Dedifferentiated amniotic fluid mesenchymal stem cell (primary cell): Measurements from ENCODE around the gene TBL1X.
A peak's percentile ranks its signal among the peaks of the same experiment; 100 is the strongest.
"Not testable (repeated sequence)": the region's sequence is repeated elsewhere in the genome, so short reads cannot be mapped to it uniquely, and the experiment has no call there.

Source experiments
- DNase-seq: peaks from one replicate; pipeline ENCODE4 v3.0.0-alpha.2; 2016; ENCODE audit errors: extremely low spot score

Gene TBL1X

DNA sequence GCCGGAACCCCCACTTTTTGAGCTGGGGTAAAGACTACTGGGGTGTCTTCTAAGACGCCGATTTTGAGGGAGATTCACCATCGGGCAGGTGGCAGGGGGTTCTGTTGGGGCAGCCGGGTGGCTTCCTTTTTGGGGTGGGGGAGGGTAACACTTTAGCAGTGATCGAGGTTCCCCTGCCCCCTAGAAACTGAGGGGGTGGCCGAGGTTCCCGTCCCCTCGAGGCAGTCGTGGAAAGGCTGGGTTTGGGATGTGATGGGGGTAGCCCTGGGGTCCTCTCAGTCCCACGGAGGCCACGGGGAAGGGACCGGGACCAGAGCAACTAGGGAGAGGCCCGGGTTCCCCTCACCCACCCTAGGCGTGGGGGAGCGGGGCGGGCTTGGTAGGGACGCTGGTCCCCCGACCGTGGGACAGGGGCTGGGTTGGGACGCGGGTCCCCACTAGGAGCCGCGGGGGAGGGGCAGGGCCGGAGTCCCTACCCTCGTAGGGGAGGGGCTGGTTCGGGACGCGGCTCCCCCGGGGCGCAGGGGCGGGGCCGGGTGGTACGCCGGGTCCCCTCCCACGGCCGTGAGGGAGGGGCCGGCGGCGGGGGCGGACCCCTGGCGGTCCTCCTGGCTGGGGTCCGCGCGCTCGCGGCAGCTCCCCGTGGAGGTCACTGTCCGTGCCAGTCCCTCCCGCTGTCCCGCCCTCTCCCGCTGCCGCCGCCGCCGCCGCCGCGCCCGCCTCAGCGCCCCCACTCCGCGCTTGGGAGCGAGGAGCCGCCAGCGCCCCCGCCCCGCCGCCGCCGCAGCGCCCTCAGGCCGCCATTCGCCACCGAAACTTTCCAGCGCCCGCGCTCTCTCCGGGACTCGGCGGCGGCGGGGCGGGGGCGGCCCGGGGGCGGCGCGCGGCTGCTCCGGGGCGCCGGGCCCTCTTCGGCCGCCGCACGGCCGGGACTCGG lies at the start of gene TBL1X:
TBL1X (plus strand) TSS at position 624 of the 937 bp plus-strand sequence. CDS start 188,529 bp downstream, outside the sequence.
- DNase-seq: no peak

DNA sequence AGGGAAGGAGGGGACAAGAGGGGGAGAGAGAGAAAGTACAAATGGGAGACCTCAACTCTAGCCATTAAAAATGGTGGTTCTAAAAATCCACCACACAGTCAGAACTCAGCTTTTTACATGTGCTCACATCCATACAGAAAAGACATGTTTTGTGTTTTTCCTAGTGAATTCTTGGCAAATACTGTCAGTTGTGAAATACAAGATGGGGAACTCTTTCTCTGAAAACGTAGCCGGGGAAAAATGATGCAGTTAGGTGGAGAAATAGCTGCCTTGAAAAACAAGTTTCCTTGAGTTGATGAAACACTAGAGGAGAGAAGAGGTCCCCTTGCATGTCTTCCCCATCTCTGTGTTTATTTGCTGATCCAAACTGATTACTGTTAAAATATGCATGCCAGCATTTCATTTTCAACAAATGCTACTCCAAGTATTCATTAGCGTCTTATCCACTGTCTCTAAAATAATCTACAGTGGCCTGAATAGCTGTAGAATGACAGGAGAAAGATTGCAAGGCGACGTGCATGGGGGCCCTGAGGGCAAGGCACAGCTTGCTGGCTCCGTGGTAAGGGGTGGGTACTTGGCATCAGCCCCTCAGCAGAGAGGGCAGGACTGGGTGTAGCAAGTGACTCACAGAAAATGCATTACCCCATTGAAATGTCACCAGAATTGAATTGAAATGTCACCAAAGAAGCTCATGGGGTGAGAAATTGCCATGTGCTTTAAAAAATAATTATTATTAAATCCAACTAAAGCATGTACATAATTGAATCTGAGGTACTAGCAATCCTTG lies 48.1 kb upstream of the TBL1X start:
- peak; percentile 60 for DNase-seq

DNA sequence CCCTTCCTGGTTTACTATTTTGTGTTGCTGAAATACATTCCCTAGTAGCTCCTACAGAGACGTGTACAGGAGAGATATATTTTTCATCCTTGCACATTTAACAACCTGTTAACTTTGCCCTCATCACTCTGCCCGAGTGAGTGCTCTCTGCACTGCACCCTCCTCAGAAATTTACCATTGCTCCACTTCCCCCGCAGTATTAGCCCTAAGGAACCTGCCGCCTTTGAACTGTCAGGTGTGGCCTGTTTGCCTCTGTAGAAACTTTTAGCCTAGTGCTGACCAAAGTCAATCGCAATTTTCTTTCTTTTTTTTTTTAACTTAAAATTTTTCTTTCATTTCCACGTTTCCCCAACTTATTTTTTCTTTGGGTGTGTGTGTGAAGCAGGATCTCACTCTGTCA lies 46.6 kb upstream of the TBL1X start:
- DNase-seq: no peak

DNA sequence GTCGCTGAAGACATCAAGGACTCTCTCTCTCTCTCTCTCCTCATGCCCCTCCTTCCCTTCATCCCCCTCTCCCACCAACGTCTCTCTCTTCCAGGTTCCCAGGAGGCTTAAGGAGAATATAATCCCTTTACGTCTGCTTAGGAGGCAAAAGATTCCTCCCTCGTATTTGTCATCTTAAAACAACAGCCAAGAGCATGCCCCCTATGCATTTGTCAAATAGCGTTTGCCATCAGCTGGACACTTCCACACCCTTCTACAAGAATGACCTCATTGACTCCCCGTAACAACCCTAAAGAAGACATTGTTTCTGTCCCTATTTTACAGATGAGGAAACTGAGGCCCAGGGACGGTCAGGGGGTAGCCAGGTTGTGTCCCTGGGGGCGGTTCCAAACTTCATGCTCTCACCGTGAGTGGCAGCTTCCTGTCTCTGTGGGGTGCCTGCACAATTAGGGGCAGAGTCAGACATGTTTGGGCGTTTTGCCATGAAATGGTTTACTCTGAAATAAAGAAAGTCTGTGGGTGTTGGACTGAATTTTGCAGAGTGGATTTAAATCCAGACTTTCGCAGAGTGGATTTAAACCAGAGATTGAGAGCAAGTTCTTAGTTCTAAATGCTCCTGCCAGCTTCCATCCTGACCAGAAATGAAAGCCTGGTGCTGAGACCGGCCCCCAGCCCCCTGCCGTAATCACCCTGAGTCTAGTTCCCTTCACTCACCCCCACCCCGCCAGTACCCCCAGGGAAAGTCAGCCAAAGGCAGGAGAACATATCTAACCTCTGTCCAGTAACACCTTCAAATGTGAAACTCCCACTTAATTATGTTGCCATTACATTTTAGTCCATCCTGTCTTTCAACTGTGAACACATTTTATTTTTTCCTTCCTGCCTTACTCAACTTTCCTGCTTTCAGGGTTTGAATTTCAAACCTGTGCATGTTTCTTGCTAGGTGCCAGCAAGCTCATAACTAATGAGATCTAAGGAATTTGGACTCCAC lies 44.3 kb upstream of the TBL1X start:
- DNase-seq: no peak

DNA sequence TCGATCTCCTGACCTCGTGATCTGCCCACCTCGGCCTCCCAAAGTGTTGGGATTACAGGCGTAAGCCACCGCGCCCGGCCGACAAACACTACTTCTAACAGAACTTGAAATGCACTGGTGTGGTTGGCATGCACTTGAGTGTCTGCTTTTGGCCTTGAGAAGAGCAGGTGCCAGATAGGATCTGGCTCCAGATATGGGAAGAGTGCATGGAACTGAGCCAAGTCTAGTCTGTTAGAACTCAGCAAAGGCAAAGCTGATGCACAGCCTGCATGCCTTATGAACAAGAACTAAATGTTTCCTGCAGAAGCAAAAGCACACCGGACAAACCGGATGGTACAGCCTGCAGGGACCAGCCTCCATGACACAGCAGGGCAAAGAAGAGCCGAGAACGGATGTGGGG lies 35.1 kb upstream of the TBL1X start:
- no peak for DNase-seq

DNA sequence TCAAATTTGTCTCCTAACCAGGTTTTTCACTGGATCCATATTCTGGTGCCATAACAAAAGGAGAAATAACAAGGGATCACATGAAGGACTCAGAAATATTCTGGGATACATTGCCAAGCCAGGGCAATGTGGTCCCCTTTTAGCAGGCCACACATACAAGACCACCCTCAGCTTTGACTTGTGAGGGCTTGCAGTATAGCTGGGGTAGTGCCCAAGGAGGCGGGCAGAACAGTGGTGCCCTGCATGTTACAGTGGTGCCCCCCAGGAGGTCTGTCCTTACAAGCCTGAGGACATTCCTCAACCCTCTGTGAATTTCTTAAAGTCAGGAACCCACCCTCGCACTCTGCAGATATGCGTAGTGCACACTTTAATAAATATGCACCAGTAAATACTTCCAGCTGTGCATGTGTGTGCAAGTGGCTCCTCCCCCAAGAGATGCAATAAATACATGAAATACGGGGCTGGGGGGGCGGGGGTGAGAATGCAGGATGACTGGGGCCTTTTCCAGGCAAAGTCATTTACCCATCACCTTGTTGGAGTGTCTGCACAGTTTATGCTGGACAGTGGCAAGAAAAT lies 34.4 kb upstream of the TBL1X start:
- DNase-seq: no peak

DNA sequence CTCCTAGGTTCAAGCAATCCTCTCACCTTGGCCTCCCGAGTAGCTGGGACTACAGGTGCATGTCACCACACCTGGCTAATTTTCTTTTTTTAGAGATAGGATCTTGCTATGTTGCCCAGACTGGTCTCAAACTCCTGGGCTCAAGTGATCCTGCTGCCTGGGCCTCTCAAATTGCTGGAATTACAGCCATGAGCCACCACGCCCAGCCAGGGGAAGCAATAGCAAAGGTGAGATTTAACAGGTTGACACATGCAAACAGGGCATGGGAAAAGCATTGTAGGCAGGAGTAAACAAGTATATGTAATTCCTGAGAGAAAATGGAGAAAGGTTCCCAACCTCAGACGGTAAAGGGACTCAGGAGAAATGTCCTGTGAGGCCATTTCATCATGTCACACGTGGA lies 33.6 kb upstream of the TBL1X start:
- DNase-seq: no peak

DNA sequence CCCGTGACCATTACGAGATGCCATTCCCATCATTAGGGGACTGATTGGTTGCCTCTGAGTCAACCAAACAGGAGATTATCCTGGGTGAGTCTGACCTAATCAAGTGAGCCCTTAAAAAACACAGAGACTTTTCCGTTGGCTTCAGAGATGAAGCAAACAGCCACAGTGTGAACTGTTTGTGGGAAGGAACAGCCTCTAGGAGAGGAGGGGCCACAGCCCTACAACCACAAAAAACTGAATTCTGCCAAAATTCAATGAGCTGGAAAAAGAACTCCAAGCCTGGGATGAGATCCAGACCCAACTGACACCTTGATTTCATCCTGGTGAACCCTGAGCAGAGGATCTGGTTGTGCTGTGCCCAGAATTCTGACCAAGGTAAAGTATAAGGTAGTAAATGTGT lies 31.3 kb upstream of the TBL1X start:
- no peak for DNase-seq

DNA sequence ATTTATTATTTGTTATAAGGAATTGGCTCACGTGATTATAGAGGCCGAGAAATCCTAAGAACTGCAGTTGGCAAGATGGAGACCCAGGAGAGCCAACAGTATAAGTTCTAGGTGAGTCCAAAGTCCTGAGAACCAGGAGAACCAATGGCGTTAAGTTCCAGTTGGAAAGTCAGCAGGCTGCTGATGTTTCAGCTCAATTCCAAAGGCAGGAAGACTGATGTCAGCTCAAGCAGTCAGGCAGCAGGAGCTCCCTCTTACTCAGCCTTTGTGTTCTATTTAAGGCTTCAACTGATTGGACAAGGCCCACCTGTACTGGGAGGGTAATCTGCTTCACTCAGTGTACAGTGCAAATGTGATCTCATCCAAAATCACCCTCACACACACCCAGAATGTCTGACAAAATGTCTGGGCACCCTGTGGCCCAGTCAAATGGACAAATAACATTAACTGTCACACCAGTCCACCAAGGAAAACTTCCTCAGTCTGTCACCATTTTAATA lies 30.8 kb upstream of the TBL1X start:
- DNase-seq: no peak

DNA sequence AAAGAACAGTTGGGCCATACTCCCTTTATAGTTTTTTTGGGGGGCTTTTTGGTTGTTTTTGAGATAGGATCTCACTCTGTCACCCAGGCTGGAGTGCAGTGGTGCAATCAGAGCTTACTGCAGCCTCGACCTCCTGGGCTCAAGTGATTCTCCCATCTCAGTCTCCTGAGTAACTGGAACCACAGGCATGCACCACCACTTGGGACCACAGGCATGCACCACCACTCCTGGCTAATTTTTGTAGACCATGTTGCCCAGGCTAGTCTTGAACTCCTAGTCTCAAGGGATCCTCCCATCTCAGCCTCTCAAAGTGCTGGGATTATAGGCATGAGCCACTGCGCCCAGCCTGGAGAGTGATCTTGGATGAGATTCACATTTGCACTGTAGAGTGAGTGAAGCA lies 29.8 kb upstream of the TBL1X start:
- DNase-seq: not testable (repeated sequence)

DNA sequence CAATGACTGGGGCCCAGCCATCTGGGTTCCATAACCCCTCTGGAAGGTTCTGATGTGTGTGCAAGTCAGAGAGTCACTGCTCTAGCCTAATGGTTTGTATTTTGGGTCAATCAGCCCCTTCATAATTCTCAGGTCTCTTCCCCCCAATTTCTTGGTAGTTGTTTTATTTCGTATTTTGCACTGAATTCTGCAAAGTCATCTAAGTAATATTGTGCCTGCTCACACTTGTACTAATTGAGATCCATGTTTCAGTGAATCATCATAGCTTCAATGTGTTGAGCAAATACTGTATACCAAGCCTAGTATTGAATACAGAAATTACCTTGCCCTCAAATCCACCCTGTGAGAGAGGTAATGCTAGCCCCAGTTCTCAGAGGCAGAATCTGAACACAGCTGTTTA lies 28.0 kb upstream of the TBL1X start:
- no peak for DNase-seq

DNA sequence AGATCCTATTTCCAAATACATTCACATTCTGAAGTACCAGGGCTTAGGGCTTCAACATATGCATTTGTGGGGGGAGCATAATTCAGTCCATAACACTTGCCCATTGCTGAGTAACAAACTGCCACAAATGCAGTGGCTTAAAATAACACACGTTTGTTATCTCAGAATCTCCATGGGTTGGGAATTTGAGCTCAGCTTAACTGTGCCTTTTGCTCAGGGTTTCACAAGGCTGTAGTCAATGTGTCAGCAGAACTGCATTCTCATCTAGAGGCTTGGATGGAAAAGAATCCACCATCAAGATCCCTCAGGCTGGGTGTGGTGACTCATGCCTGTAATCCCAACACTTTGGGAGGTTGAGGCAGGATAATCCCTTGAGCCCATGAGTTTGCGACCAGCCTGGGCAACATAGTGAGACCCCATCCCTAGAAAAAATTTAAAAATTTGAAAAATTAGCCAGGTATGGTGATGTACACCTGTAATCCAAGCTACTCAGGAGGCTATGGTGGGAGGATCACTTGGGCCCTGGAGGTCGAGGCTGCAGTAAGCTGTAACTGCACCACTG lies 25.8 kb upstream of the TBL1X start:
- DNase-seq: no peak

DNA sequence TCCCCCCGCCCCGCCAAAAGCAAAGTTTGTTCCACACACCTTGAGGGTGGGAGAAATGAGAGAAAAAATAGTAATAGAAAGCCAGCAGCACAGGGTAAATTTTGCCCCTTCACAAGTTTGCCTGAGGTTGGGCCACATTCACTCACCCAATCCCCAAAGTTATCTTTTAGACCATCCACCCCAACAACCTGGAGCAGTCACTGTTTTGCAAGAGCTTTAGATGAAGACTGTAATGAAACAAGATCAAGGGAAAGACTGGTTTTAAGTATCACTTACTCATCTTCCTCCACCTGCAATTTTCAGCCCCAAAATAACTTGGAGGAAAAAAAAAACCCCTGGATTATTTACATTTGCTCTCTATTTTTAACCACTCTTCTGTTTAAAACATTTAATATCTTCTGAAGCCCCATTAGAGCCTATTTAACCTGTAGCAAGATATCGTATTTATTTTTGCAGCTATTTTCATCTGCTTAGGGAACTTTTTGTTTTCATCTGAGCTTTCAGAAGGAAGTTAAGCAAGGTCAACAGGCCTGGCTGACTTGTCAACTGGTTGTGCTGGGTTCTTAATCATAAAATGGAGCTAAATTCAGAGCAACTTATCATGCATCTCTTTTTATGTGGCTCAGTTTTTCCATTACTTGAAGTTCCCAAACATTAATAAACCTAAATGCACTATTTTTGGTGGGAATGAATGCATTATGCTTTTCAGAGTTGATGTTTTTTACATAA lies 24.6 kb upstream of the TBL1X start:
- DNase-seq: no peak

DNA sequence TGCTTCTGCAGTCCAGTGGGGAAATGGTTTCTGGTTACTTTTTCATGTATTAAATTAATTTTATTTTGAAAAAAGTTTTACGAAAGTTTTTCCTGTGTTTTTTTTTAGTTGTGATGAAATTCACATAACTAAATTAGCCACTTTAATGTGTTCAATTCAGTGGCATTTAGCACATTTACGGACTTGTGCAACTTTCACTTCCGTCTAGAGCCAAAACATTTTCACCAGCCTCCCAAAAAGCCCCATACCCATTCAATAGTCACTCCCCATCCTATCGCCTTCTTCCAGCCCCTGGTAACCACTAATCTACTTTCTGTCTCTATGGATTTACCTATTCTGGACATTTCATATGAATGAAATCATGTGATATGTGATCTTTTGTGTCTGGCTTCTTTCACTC lies 22.8 kb upstream of the TBL1X start:
- DNase-seq: no peak

DNA sequence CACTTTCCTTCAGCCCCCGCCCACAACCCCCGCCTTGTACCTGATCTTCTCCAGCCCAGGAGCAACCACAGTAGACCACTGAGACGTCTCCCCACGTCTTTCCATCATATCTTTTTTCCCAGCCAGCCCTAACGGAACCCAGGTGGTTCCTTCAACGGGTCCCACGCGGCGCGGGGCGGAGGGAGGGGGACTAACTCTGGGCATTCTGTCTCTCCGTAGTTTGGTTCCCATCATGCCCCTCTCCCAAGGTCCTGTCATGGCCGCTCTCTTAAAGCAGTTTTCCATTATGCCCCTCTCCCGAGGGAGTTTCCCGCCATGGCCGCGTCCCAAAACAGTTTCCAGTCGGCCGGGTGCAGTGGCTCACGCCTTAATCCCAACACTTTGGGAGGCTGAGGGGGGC lies 21.5 kb upstream of the TBL1X start:
- DNase-seq: no peak

DNA sequence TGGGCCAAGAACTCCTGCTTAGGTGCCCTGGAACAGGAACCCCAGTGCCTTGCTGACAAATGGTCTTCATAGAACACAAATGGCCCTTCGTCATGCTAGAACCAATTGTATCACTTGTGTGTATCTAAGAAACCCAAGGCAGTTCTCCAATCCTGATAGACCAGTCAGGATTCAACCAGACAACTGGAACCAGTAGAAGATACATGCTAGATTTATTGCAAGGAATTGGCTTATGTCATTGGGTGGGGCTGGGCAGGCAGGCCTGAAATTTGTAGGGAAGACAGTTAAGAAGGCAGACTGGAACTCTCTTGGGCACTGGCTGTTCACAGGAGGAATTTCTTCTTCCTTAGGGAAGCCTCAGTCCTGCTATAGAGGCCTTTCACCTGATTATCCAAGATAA lies 17.0 kb upstream of the TBL1X start:
- no peak for DNase-seq

DNA sequence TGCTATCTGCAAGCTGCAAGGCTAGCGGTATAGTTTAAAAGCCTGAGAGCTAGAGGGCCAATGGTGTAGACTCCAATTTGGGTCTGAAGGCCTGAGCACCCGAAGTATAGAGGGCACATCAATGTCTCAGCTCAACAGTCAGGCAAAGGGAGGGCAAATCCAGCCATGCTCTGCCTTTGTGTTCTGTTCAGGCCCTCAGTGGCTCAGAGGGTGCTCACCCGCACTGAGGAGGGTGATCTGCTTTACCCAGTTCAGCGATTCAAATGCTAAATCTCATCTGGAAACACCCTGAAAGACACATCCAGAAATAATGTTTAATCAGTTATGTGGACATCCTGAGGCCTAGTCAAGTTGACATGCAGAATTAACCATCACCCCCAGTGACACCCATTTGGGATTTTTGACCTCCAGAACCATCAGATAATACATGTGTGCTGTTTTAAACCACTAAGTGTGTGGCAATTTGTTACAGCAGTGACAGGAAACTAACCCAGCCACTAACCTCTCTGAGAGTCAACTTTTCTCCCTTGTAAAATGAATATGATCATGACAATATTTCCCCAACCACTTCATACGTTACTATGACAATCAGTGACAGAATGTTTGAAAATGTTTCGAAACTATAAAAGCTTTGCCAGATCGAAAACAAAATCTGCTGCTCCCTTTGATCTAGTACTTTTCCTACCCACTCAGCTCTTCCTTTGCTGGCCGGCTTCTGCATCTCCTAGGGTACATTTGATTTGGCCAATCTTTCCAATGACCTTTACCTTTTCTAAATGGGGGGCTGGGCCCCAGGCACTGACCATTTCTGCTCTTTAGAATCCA lies 8.4 kb upstream of the TBL1X start:
- no peak for DNase-seq

DNA sequence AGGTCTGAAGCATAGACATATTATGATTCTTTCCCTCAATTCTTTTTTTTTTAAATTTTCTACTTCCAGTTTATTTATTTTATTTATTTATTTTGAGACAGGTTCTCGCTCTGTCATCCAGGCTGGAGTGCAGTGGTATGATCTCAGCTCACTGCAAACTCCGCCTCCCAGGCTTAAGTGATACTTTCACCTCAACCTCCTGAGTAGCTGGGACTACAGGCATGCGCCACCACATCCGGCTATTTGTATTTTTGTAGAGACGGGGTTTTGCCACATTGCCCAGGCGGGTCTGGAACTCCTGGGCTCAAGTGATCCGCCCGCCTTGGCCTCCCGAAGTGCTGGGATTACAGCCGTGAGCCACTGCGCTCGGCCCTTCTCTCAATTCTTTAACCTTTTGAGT lies 6.8 kb upstream of the TBL1X start:
- not testable (repeated sequence) for DNase-seq

DNA sequence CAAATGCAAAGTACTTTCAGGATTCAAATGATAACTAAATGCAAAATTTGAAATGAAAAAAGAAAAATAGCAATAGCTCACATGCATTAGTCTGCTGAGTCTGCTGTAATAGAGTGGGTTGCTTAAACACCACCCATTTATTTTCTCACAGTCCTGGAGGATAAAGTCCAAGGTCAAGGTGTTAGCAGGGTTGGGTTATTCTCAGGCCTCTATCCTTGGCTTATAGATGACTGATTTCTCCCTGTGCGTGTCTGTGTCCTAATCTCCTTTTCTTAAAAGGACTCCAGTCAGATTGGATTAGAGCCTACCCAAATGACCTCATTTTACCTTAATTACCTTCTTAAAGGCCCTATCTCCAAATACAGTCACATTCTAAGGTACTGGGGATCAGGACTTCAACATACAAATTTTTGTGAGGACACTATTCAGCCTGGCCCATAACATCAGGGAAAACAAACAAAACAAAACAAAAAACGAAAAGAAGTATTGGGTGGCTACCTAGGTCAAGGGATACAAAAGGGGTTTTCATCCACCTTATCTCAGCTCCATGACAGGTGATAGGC lies 6.3 kb upstream of the TBL1X start:
- DNase-seq: no peak
